Activated CD8-positive, alpha-beta T cell treated with anti-CD3 and anti-CD28 coated beads for 36 hours (primary cell): ENCODE data around the gene LRRK1. TPM values are rescaled to one million over a fixed set of nuclear protein-coding genes. Genes with fewer than 3 reads are reported as not detected.
"Not testable (repeated sequence)": the region's sequence is repeated elsewhere in the genome, so short reads cannot be mapped to it uniquely, and the experiment has no call there.

ENCODE experiments used
- ATAC-seq: fragments of 200-7000 bp; cut with Tn5 transposase; one replicate; pipeline ENCODE4 v1.10.0; 2021; ENCODE audit warnings: mild to moderate bottlenecking, moderate library complexity
- CTCF ChIA-PET: fragments of 350-600 bp; sonication (Branson Sonifier 250); formaldehyde crosslinking; loops from one replicate; lab custom pipeline; 2021; ENCODE audit warnings: antibody characterized with exemption; lab: Charles Lee
- POLR2A ChIA-PET: fragments of 350-600 bp; sonication (Branson Sonifier 250); formaldehyde crosslinking; loops from one replicate; lab custom pipeline; 2021; ENCODE audit warnings: antibody characterized with exemption; lab: Charles Lee
- DNase-seq: peaks from one replicate; pipeline ENCODE4 v3.0.0-alpha.2; 2020
- H3K27ac Mint-ChIP-seq: one replicate; pipeline ENCODE4 v1.8.0; 2021; ENCODE audit warnings: mild to moderate bottlenecking, mixed read lengths
- H3K27me3 Mint-ChIP-seq: one replicate; pipeline ENCODE4 v1.8.0; 2021; ENCODE audit warnings: mixed read lengths
- H3K36me3 Mint-ChIP-seq: one replicate; pipeline ENCODE4 v1.8.0; 2021; ENCODE audit warnings: low read depth, mixed read lengths
- H3K4me1 Mint-ChIP-seq: one replicate; pipeline ENCODE4 v1.8.0; 2021; ENCODE audit warnings: low read depth, mixed read lengths
- H3K4me3 Mint-ChIP-seq: one replicate; pipeline ENCODE4 v1.8.0; 2021; ENCODE audit warnings: mild to moderate bottlenecking, moderate library complexity, mixed read lengths
- H3K9me3 Mint-ChIP-seq: one replicate; pipeline ENCODE4 v1.8.0; 2021; ENCODE audit warnings: mixed read lengths
- CTCF ChIP-seq: fragments of 200-600 bp; IDR thresholded peaks from one replicate; pipeline ENCODE4 v1.8.0; 2022; ENCODE audit warnings: antibody characterized with exemption, mild to moderate bottlenecking
- intact Hi-C: fragments of 100-400 bp; cut with micrococcal nuclease; formaldehyde crosslinking; loops from one replicate; pipeline ENCODE4 v1.10.0; 2022
- total RNA-seq, 2 experiments: library from RNA; stranded (reverse); gene quantifications; one replicate each; pipeline ENCODE4 v1.2.3, GENCODE V29; 2021

Gene LRRK1
- total RNA-seq, 2 experiments from 2014 or later = 0.50 to 0.83 TPM

- H3K4me1 Mint-ChIP-seq = peaks cover 9% of the 10 kb centered on the region
- H3K4me3 Mint-ChIP-seq = no peak overlapping the region
- ChIA-PET CTCF (interaction anchor here (1.5 kb wide), 1 partner anchor 125 kb away, joined by 4 read pairs; no protein-coding TSS in a partner anchor), POLR2A (no interaction called here)
- no peaks in the 10 kb centered on the region for H3K27me3 Mint-ChIP-seq
- no peak overlapping the region for H3K27ac Mint-ChIP-seq
- H3K9me3 Mint-ChIP-seq = no peaks in the 10 kb centered on the region
- no peaks in the 10 kb centered on the region for H3K36me3 Mint-ChIP-seq
- no peak for TF ChIP-seq CTCF
- ATAC-seq = no peak
- intact Hi-C loops = no loop called here
- DNase-seq = no peak
Observed at GRCh38 chr15:101069654-101069973, 150.5 kb downstream of the LRRK1 start.

- intact Hi-C loops = no loop called here
- peak overlapping the region; percentile 58 for H3K27ac Mint-ChIP-seq
- no peaks in the 10 kb centered on the region for H3K9me3 Mint-ChIP-seq
- no peaks in the 10 kb centered on the region for H3K36me3 Mint-ChIP-seq
- H3K4me1 Mint-ChIP-seq = peaks cover 9% of the 10 kb centered on the region
- no peak overlapping the region for H3K4me3 Mint-ChIP-seq
- ChIA-PET POLR2A (no interaction called here), CTCF (interaction anchor here (1.5 kb wide), 1 partner anchor 125 kb away, joined by 4 read pairs; no protein-coding TSS in a partner anchor)
- DNase-seq (no peak), ATAC-seq (no peak)
- TF ChIP-seq CTCF = no peak
- no peaks in the 10 kb centered on the region for H3K27me3 Mint-ChIP-seq
Observed at GRCh38 chr15:101070024-101070423, 150.9 kb downstream of the LRRK1 start.

GRCh38 chr15:101070502-101071273, 151.5 kb downstream of the LRRK1 start:
- no peaks in the 10 kb centered on the region for H3K36me3 Mint-ChIP-seq
- ChIA-PET POLR2A (no interaction called here), CTCF (interaction anchor here (1.1 to 1.9 kb wide), 3 partner anchors 17 to 124 kb away, joined by 4 to 5 read pairs (median 4); no protein-coding TSS in a partner anchor)
- DNase-seq (no peak), ATAC-seq (peak; percentile 74)
- no peak overlapping the region for H3K4me3 Mint-ChIP-seq
- no peaks in the 10 kb centered on the region for H3K9me3 Mint-ChIP-seq
- peak overlapping the region; percentile 58 for H3K27ac Mint-ChIP-seq
- no peak for TF ChIP-seq CTCF
- H3K4me1 Mint-ChIP-seq = peaks cover 9% of the 10 kb centered on the region
- intact Hi-C loops = no loop called here
- H3K27me3 Mint-ChIP-seq = no peaks in the 10 kb centered on the region

GRCh38 chr15:101071651-101072050, 152.5 kb downstream of the LRRK1 start:
- H3K36me3 Mint-ChIP-seq = no peaks in the 10 kb centered on the region
- H3K9me3 Mint-ChIP-seq = no peaks in the 10 kb centered on the region
- ChIA-PET CTCF (interaction anchor here (1.1 to 1.9 kb wide), 2 partner anchors 16 to 55 kb away, joined by 4 to 5 read pairs; no protein-coding TSS in a partner anchor), POLR2A (no interaction called here)
- H3K4me3 Mint-ChIP-seq = no peak overlapping the region
- TF ChIP-seq CTCF = no peak
- no peak for DNase-seq
- intact Hi-C loops = no loop called here
- H3K27me3 Mint-ChIP-seq = no peaks in the 10 kb centered on the region
- peaks cover 9% of the 10 kb centered on the region for H3K4me1 Mint-ChIP-seq
- no peak overlapping the region for H3K27ac Mint-ChIP-seq
- no peak for ATAC-seq

- H3K4me3 Mint-ChIP-seq, POLR2A ChIA-PET, H3K27me3 Mint-ChIP-seq, ATAC-seq, H3K4me1 Mint-ChIP-seq, H3K27ac Mint-ChIP-seq, DNase-seq, H3K36me3 Mint-ChIP-seq, intact Hi-C loops, H3K9me3 Mint-ChIP-seq: not testable (repeated sequence)
- CTCF ChIA-PET = interaction anchor here (1.9 kb wide), 1 partner anchor 15 kb away, joined by 5 read pairs; no protein-coding TSS in a partner anchor
Observed at GRCh38 chr15:101072235-101072634, 153.1 kb downstream of the LRRK1 start.

- intact Hi-C loops, ATAC-seq, POLR2A ChIA-PET, H3K36me3 Mint-ChIP-seq, H3K27me3 Mint-ChIP-seq, H3K4me3 Mint-ChIP-seq, H3K27ac Mint-ChIP-seq, CTCF ChIA-PET, H3K4me1 Mint-ChIP-seq, H3K9me3 Mint-ChIP-seq, DNase-seq: not testable (repeated sequence)
Observed at GRCh38 chr15:101077806-101078668, 158.9 kb downstream of the LRRK1 start.
